EH (cell line): ENCODE measurements around the gene RBBP6.
"Not testable (repeated sequence)": the region's sequence is repeated elsewhere in the genome, so short reads cannot be mapped to it uniquely, and the experiment has no call there.

Experiments used
- DNase-seq: peaks from one replicate; pipeline ENCODE4 v3.0.0-alpha.2; 2015; ENCODE audit warnings: low read depth

RBBP6 gene, protein sequence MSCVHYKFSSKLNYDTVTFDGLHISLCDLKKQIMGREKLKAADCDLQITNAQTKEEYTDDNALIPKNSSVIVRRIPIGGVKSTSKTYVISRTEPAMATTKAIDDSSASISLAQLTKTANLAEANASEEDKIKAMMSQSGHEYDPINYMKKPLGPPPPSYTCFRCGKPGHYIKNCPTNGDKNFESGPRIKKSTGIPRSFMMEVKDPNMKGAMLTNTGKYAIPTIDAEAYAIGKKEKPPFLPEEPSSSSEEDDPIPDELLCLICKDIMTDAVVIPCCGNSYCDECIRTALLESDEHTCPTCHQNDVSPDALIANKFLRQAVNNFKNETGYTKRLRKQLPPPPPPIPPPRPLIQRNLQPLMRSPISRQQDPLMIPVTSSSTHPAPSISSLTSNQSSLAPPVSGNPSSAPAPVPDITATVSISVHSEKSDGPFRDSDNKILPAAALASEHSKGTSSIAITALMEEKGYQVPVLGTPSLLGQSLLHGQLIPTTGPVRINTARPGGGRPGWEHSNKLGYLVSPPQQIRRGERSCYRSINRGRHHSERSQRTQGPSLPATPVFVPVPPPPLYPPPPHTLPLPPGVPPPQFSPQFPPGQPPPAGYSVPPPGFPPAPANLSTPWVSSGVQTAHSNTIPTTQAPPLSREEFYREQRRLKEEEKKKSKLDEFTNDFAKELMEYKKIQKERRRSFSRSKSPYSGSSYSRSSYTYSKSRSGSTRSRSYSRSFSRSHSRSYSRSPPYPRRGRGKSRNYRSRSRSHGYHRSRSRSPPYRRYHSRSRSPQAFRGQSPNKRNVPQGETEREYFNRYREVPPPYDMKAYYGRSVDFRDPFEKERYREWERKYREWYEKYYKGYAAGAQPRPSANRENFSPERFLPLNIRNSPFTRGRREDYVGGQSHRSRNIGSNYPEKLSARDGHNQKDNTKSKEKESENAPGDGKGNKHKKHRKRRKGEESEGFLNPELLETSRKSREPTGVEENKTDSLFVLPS (N-terminal part only)

GRCh38 chr16:24539295-24539849 is at the start of gene RBBP6:
TSS of gene RBBP6 (plus strand) at chr16:24539566. CDS start at chr16:24540627, 1,061 bp downstream.
- DNase-seq, result peak; percentile 96

DNA sequence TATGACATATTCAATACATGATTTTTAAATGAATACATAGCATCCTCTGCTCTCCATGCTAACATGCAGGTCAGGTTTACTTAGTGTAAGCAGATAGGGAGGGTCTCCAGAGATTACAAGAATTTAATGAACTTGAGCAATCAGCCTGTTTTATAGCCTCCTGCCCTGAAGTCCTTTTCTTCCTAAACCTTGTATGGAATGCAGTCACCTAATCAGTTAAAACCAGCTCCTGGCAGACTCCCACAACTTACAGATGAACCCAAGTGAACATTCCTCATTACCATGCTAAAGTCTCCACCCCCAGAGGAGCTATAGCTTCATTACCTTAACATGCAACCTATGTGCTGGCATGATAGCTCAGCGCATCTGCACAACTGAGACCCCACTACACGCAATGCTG is 48.5 kb upstream of the RBBP6 start:
- DNase-seq, result no peak

DNA sequence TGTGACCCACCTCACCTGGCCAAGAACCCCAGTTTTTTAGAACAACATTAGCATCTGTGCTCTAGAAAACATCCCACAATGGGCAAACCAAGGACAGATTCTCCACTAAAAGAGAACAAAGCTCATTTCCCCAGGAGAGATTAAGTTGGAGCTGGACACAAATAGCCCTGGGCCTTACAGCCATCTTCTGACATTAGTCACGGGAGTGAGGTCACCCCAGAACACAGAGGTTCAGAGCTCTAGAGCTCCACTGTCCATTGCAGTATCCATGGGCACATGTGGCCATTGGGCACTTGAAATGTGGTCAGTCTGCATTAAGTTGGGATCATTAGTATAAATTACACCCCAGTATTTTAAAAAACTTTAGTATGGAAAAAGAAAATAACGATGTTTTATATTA is 47.6 kb upstream of the RBBP6 start:
- DNase-seq, result peak; percentile 50

DNA sequence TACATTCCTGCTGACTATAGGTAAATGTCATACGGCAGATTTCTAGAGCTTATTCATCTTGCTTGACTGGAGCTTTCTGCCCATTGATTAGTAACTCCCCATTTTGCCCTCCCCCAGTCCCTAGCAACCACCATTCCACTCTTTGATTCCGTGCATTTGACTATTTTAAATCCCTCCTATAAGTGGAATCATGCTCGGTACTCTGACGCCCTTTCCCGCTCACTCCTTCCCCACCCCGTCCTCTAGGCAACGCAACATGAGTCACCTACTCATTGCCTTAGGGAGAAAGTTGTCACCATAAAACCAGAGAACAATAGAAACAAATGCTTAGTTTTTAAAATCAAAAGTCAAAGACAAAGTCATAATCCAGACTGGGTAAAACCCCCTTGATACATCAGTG is 45.5 kb upstream of the RBBP6 start:
- no peak for DNase-seq

- DNase-seq, result not testable (repeated sequence)
Measured at GRCh38 chr16:24495207-24495606, 44.2 kb upstream of the RBBP6 start.

- peak; percentile 55 for DNase-seq
Measured at GRCh38 chr16:24497440-24497839, 41.9 kb upstream of the RBBP6 start.

DNA sequence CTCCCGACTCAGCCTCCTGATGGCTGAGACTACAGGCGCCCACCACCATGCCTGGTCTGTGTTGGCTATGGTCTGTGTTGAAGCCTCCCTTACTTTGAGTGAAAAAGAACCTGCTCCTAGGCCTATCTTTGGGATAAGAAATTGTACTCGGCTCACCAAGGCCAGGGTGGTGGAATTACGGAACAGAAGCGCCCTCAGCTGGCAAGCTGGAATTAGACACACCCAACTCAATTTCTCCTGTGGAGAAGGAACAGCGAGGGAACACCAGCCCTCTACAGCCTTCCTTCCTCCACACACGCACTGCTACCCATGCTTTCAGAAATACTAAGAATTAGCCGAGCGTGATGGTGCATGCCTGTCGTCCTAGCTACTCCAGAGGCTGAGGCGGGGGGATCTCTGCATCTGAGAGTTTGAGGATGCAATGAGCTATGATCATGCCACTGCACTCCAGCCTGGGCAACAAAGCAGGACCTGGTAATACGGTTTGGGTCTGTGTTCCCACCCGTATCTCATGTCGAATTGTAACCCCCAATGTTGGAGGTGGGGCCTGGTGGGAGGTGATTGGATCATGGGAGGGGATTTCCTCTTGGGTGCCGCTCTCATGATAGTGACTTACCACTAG is 40.1 kb upstream of the RBBP6 start:
- peak; percentile 37 for DNase-seq

- peak; percentile 74 for DNase-seq
Measured at GRCh38 chr16:24504472-24505345, 34.7 kb upstream of the RBBP6 start.

DNA sequence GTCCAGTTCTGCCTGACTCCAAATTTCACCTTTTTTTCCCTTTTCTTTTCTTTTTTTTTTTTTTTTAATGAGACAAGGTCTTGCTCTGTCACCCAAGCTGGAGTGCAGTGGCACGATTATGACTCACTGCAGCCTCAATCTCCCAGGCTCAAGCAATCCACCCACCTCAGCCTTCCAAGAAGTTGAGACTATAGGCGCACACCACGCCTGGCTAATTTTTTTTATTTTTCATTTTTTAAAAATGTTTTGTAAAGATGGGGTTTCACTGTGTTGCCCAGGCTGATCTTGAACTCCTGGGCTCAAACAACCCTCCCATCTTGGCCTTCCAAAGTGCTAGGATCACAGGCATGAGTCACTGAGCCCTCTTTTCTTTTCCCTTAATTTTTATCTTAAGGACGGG is 33.4 kb upstream of the RBBP6 start:
- DNase-seq, result no peak

DNA sequence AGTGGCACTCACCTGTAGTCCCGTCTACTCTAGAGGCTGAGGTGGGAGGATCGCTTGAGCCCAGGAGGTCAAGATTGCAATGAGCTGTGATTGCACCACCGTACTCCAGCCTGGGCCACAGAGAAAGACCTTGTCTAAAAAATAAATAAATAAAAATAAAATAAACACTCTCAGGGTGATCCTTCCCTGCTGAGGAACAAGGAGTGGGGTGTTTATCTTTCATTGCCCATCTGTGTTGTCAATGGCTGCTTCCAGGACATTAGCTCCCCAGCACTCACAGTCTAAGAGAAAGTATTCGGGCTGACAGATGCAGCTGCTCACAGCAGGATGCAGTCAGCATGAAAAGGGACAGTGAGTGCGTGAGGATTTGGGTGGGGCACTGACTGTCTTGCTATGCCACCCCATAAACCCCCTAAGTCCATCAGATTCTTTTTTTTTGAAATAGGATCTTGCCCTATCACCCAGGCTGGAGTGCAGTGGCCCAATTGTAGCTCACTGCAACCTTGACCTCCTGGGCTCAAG is 31.3 kb upstream of the RBBP6 start:
- no peak for DNase-seq

- peak; percentile 85 for DNase-seq
Measured at GRCh38 chr16:24508614-24509013, 30.8 kb upstream of the RBBP6 start.

DNA sequence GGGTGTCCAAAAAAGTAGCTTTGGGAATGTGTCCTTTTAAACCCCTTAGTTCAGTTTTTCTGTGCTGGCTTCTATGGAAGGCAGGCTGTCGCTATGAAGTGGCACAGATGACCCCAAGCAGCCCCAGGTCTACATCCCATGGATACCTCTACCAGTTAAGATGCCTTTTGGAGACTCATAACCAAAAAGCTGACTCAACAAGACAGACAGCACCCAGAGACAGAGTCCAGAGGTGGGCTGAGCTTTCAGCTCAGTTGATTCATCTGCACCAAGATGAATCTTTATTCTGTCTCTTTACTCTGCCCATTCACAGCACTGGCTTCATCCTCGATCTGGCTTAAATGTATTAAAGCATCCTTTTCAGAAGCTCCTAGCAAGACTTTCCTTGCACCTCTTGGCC is 29.8 kb upstream of the RBBP6 start:
- no peak for DNase-seq

DNA sequence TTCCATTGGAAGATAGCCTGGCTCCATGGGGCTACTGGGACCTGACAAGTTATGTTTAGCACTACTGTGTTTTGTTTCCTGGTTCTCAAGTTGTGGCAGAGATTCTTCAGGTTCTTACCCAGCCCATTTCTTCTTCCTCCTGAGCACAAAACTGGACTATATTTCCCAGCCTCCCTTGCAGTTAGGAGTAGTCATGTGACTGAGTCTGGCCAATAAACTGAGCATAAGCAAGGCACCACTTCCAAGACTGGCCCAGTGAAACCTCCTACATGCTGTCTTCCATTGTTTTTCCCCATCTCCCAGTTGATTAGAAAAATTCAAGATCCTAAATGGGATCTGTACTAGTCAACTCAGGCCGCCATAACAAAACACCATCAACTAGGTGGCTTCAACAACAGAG is 28.2 kb upstream of the RBBP6 start:
- no peak for DNase-seq

DNA sequence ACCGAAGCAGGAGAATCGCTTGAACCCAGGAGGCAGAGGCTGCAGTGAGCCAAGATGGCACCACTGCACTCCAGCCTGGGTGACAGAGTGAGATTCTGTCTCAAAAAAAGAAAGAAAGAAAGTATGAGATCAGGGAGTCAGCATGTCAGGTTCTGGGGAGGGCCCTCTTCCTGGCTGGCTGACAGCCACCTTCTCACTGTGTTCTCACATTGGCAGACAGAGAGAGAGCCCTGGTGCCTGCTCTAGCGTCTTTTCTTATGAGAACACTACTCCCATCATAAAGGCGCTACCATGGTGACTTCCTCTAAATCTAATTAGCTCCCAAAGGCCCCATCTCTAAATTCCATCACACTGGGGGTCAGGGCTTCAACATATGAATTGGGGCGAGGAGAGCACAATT is 27.6 kb upstream of the RBBP6 start:
- DNase-seq, result no peak

DNA sequence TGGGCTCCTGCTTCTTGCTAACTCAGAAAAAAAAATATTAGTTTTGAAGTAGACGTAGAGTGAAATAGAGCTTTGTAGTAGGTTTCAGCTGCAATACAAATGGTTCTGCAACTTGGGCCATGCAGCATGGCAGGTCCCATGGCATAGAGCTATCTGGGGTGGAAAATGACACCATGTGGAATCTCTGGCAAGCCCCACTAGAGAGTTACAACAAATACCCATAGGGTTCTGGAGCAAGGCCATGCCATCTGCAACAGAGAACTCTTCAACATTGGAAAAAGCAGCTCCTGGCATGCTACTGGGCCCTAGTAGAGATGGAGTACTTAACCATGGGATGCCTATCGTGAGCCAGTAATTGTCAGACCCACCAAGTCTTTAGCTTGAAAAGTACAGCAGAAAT is 25.3 kb upstream of the RBBP6 start:
- no peak for DNase-seq

- no peak for DNase-seq
Measured at GRCh38 chr16:24515186-24515585, 24.2 kb upstream of the RBBP6 start.

DNA sequence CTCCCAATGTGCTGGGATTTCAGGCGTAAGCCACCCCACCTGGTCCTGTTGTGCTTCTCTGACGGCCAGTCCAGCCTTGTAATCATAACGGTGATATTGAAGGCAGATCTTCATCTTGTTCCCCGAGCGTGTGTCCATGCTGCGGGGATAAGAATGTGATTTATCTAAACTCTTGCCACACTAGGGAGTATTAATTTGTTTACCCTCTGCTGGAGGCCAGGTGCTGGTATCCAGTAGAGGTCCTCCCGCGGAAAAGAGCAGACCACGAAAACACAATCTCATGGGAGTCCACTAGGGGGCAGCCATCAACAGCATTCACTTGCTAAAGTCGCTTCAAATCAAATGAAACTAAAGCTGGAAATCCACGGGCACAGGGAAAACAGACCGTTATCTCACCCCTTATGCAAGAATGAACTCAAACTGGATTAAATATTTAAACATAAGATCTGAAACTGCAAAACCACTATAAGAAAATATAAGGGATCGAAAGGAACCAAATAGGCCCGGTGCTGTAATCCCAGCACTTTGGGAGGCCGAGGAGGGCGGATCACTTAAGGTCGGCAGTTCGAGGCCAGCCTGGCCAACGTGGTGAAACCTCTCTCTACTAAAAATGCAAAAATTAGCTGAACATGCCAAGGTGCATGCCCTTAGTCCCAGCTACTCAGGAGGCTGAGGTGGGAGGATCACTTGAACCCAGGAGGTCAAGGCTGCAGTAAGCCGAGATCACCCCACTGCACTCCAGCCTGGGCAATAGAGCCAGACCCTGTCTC is 22.3 kb upstream of the RBBP6 start:
- DNase-seq, result peak; percentile 83

GRCh38 chr16:24518498-24518897 is 20.9 kb upstream of the RBBP6 start:
- no peak for DNase-seq

GRCh38 chr16:24520983-24521382 is 18.4 kb upstream of the RBBP6 start:
- no peak for DNase-seq

DNA sequence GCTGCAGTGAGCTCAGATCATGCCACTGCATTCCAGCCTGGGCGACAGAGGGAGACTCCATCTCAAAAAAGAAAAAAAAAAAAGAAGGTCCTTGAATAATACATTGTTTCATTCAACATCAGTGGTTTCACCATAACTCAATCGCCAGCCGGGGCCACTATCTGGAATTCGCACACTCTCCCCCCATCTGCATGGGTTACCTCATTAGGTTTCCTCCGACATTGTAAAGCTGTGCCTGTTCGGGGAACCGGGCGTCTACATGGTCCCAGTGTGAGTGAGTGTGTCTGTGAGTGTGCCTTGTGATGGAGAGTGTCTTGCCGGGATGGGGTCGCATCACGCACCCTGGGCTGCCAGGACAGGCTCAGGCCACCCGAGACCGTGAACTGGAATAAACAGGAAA is 16.6 kb upstream of the RBBP6 start:
- no peak for DNase-seq
